HG03097 (cell line): ENCODE results near the gene MYLK.
A peak's percentile ranks its signal among the peaks of the same experiment; 100 is the strongest.

Experiments
- ATAC-seq: cut with Tn5 transposase; IDR thresholded peaks from one replicate; pipeline ENCODE4 v1.9.1; 2021; ENCODE audit not compliant: unreplicated experiment, low FRiP score

The MYLK gene

DNA sequence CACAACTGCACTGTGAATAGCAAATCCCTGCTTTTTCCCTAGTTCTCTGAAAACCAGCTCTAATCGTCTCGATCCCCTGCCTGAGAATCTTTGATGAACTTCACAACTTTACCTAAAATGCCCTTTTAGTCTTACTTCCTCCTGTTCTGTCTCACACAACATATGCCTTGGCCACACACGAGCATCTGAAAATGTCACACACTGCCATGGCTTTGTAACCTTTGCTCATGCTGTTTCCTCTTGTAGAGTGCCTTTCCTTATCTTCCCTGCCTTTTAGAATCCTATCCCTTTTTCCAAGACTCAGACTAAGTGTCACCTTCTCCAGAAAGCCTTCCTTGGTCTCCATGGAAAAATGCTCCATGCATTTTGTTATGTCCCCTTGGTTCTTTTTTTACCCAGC is 227.9 kb downstream of the MYLK start:
- ATAC-seq = no peak

DNA sequence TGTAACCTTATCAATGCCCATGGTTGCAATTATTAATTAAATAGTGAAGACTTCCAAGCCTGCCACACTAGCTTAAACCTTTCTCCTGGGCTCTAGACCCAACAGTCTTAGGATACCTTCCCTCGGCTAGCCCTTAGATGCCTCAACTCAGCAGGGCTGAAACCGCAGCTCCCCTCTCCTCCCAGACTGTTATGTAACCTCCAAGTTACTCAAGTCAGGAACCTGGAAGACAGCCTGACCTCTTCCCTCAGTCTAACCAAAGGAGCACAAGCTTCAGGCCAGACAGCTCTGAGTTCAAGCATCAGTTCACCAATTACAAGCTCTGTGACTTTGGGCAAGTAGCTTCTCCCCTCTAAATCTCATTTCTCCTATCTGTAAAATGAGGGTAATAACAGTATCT is 228.7 kb downstream of the MYLK start:
- ATAC-seq = no peak

DNA sequence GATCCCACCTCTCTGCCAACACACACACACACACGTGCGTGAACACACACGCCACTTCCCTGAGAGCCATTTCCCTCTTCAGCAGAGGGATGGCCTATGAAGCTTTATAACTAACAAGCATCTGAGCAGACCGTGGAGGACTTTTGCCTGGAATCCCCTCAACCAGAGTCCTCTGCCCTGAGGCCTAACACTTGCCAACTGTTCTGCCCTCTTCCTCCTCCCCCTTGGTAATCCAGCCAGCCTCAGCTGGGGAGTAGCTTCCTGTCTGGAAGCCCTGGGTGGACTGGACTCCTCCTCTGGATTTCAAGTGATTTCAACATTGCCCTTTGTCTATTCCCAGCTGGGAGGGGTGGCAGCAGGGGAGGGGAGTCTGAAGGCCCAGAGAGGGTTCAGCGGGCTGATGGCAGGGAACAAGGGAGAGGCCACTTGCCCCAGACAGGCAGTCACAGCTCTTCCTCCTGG is 230.9 kb downstream of the MYLK start:
- ATAC-seq = no peak

DNA sequence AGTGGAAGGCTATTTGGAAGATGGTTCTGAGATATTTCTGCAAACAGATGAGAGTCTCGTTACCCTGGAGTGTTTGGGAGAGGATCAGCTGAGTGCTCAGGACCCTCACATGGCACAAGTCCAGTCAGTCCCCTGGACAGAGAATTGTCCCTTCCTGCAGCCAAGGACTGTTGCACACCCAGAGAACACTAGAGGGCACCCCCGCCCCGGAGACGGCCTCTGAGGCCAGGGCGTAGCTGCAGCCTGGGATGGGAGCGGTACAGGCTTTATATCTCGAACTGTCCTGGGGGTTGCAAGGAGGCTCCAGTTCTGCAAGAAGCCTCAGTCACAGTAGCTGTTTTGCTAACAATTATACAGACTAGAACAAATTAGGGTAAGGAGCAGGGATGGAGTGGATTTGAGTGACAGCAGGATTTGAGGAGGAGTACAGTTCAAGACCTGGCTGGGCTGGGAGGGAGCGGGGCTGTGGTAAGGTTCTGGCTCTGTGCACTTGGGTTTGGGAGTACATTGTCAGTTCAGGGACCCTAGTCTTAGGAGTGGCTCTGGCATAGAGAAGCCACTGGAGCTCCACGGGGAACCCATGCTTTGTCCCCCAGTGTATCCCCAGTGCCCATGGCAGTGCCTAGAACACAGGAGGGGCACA is 231.7 kb downstream of the MYLK start:
- ATAC-seq = peak; percentile 68

DNA sequence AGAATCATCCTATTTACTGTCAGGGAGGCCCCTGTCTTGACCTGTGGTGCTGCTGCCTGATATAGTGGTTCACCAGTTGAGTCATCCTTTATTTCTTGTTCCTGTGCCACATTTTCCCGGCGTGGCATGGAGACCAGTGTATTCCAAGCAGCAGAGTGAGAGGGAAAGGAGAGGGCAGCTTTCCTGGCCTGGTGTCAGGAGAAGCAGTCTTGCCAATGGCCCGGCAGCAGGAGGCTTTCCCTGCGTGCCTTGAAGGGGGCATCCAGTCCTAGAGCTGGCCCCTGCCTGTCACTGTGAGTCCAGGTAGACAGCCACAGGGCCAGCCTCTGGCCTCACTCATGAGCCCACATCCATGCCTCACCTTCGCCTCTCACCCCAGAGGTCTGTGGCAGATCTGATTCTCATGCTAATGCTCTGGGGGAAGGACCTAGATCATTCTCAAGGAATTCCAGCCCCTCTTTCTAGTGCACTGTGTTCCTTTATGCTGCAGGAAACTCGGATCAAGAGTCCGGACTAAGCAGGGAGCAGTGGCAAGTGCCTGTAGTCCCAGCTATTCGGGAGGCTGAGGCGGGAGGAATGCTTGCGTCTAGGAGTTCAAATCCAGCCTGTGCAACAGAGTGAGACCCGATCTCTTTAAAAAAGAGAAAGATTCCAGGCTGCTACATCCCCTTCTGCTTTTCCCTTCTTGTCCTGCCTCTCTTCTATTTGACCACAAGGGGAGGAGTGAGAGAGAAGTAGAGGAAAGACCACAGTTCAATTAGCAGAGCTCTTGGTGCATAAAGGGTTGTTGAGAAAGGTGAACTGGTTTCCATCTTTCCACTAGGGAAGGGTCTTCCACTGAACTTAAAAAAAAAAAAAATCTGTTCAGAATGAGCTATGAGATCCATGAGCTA is 232.4 kb downstream of the MYLK start:
- no peak for ATAC-seq

DNA sequence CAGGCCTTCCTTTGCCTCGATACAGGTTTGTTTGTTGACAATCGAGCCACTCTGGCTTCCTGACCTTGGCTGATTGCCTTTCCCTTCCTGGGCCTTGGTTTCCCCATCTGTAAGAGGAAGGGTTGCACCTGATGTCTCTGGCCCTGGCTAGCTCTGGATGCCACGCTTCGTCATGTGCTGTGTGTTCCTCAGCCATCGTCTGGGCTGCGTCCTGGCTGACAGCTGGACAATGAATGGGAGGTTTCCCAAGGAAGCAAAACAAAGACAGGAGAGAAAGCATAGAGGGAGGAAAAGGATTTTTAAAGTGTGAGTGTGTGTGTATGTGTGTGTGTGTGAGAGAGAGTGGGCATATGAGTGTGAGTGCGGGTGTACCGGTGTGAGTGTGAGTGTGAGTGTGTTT is 234.0 kb downstream of the MYLK start:
- ATAC-seq = no peak

DNA sequence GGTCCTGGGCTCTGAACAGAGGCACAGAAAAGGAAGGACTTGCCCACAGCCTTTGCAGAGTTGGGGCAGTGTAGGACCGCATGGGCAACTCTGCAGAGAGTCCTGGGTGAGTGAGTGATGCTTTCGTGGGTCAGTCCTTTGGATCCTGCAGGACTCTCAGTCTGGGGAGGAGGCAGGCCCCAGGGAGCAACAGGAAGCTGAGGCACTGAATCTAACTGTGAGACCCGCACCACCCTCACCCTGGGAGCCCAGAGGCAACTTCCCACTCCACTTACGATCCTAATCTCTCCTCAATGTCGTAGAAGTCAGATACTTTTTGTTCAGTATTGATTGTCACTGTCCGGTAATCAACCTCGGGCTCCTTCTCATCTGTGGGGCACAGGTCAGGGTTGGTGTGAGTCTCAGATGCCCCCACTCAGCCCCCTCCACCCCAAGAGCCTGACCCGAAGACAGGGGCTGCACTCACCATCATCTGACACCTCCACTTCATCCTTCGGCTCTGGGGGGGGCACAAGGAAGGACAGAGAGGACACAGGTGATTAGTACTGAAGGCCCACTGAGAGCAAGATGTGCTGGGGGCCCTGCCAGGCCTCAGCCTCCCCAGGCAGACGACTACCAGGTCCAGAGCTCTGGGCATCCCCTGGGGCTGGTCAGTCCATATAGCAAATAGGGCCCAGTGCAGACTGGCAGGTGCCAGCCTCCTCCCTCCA is 235.3 kb downstream of the MYLK start:
- ATAC-seq = no peak

DNA sequence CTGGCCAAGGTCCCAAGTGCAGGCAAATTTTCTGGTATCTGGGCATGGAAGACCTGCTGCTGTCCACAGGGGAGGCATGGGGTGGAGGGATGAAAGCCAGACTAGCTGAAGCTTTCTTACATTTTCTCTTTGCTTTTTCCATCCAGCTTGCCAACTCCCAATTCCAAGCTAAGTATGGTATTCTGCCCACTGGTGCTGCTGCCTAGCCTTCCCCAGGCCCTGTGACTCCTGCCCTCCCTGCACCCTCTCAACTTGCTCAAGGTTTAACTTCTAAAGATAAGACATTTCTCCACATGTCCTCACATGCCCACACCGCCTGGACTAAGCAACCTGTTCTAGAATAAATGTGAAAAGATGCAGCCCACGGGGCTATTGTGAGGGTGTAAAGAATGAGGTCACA is 239.8 kb downstream of the MYLK start:
- no peak for ATAC-seq

DNA sequence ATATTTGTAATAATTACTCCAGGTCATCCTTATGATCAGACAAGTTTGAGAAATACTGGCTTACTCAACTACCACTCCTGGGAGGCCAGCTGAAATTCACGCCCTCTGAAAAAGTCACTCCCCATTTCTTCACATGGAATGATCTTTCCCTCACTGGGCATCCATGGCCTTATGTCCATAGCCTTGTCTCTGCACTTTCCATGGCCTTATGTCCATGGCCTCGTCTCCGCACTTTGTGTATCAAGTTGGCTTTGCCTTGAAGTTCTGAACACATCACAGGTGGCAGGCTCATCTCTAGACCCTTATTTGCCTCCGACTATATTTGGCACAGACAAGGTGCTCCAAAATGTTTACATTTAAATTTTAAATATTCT is 241.2 kb downstream of the MYLK start:
- ATAC-seq = no peak

DNA sequence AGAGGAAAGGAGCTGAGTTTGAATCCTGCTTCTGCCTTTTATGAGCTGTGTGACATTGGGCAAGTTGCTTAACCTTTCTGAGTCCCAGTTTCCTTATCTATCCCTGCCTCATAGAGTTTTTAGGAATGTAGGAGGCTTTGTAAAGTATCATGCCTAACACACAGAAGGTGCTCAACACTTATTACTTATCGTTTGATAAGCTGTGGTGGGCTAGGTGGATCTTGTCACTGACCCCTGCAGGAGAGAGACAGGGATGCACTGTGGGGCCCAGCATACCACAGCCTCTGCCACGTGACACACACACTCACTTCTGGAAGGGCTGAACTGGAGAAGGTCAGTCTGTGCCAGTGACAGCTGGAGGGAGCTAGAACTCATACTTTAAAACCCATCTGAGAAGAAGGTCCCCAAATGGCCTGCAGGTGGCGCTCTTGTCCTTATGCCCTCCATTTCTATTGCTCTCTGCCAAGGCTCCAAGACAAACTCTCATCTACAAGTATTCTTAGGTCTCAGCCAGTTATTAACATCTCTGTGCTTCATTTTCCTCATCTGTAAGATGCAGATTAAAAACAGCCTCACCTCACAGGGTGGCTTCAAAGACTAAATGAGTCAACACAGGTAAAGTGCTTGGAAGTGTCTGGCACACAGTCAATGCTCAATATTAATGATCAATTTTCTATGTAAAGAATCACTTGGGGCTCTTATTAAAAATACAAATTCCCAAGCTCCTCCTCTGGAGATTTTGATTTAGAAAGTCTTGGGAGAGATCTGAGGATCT is 241.8 kb downstream of the MYLK start:
- ATAC-seq = peak; percentile 69

DNA sequence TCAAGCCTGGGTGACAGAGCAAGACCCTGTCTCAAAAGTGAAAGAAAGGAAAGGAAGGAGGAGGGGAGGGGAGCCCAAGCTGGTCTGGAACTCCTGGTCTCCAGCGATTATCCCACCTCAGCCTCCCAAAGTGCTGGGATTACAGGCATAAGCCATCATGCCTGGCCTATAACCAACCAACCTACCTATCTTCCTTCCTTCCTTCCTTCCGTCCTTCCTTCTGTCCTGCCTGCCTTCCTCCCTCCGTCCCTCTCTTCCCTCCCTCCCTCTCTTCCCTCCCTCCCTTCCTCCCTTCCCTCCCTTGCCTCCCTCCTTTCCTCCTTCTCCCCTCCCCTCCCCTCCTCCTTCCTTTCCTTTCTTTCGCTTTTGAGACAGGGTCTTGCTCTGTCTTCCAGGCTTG is 242.6 kb downstream of the MYLK start:
- ATAC-seq = no peak

DNA sequence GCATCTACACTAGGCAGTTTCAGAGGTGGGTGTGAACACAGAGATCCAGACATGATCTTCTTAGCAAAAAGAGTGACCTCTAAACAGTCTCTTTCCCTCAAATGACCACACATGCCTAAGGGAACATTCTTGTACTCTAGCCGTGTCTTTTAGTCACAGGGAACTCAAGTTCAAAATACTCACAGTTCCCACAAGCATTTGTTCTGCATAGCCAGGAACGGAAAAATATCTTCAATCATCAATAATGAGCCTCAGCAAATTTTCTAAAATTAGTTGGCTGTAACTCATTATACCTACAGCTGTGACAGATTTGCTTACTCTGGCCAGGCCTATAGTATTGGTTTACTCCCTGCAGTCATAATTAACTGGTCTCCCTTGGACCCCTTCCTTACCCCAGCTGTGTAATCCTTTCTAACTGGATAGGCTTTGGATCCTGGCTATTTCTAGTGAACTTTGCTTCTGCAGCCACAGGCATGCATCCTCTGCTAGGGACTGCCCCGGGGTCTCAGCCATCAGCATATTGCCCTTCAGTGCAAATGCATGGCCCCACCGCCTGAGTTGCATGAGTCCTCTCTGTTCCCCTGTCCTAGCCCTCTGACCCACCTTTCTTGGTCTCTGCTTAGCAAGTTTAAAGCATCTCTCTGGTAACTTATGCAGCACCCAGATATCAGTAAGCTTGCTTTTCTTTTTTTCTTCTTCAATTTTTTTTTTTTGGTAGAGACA is 243.2 kb downstream of the MYLK start:
- ATAC-seq = no peak

DNA sequence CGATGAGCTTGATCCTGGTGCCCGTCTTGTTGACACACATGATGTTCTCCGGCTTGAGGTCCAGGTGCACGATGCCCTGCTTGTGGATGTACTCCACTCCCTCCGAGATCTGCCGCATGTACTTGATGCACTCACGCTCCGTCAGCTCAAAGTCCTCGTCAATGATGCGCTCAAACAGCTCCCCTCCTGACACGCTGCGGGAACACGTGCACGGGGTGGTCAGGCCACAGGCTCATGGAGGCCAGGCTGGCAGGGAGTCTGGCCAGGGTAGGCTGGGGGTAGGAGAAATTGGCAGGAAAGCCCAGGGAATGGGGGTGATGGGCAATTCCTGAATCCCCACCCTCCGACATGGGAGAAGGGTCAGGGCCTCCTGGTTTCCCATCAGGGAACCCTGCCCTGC is 243.8 kb downstream of the MYLK start:
- ATAC-seq = no peak

DNA sequence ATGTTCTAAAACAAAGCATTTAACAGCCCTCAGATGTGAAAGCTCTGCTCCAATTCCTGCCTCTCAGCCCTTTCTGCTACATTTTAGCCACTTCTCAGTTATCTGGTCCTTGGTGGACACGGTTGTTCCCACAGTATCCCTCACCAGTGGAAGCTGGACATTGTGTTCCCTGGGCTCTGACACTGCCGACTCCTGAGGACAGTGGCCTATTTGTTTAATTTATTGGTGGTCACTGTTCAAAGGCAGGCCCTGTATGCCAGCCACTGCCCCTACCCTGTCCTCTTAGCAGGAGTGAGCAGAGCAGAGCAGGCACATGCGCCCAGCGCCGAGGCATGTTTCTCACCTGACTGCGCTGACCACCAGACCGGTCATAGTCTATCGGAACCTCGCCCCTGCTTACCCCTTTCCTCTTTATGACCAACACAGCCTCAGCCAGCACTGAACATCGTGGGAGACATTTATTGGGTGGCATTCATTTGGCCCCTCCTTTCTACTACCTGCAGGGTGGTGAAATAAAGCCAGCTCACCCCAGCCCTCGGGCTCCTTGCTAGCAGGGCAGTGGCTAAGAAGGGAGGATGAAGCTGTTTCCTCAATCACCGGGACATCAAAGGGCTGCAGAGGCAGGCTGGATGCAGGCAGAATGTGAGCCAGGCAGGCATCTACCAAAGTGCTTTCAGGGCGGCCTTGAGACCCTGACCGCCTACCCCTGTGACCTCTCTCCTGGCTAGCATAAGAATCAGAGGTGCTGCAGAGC is 245.0 kb downstream of the MYLK start:
- ATAC-seq = no peak

DNA sequence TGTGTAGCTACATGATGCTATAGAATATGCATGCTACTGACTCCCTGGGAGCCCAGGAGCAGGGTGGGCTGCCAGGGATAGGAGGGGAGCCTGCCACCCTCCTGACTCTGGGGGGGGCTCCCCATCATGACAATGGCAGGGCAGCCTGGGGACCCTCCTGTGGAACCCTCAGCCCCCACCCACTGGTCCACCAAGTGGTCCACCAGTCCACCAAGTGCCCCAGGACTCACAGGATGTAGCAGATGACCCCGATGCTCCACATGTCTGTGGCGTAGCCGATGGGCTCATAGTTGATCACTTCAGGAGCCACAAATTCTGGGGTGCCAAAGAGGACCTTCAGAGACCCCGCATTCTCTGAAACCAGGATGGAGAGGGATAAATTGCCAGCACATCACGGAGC is 246.3 kb downstream of the MYLK start:
- ATAC-seq = no peak

DNA sequence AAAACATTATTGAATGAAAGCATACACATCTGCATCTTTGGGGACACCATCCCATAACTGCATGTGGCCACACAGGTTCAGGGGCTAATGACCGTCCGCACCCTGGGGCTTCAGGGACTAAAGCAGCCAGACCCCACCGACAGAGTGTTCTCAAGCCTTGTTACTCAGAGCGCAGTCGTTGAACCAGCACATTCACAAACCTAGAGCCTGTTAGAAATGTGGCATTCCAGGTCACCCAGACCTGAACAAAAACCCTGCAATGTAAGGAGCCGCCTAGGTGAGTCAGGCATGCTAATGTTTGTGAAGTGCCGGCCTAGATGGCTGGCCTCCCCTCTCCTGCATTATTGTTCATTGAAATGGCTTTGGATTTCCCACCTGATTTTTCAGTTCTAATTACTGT is 247.0 kb downstream of the MYLK start:
- no peak for ATAC-seq

DNA sequence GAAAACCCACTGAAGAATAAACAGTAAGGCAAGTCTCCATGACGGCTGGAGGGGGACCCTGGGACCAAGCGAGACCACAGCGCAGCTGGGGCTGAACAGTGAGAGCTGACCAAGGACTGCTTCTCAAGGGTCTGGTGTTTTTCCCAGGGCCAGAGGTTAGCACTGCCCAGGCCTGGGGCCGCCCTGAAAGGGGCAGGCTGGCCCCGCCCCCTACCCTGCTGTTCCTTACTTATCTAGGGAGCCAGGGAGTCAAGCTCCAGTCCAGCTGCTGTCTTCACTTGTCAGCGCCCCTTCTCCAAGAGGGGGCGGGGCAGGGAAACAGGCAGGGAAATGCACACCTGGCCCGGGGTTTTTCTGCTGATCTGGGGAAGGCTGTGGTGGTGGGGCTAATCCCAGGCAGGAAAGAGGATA is 247.7 kb downstream of the MYLK start:
- ATAC-seq = no peak

DNA sequence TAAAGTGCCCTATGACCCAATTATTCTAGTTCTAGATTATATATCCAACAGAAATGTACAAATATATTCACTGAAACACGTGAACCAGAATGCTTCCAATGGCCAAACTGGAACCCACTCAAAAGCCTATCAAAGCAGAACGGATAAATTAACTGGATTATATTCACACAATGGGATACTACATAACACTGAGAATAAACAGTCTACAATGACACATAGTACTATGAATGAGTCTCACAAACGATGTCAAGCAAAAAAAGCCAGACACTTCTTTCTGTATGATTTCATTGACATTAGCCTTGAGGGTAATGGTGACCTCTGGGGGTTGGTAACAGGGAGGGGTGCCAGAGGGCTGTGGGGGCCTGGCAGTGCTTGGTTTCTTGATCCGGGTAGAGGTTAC is 248.4 kb downstream of the MYLK start:
- ATAC-seq = no peak

DNA sequence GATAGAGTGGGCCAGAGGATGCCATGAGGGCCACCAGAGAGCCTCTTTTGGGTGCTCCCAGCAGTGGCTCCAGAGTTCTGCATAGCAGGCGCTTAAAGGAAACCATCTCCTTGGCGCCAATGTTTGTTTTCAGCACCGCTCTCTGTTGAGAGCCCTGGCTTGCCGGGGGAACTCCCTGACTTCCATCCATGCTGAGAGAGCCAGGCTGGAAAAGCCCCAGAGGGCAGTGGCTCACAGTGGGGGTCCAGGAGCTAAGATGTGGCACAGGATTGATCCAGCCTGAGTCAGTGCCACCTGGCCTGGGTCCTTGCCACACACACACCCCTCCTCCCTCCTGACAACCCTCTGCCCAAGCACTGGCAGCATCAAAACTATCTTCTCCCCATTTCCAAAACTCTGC is 248.9 kb downstream of the MYLK start:
- ATAC-seq = no peak
